GM18502 (cell line): ENCODE results near the gene NRG2.

Experiments
- ATAC-seq: cut with Tn5 transposase; IDR thresholded peaks from one replicate; pipeline ENCODE4 v1.9.1; 2021; ENCODE audit warnings: mild to moderate bottlenecking; ENCODE audit not compliant: unreplicated experiment, poor library complexity

NRG2 gene

DNA sequence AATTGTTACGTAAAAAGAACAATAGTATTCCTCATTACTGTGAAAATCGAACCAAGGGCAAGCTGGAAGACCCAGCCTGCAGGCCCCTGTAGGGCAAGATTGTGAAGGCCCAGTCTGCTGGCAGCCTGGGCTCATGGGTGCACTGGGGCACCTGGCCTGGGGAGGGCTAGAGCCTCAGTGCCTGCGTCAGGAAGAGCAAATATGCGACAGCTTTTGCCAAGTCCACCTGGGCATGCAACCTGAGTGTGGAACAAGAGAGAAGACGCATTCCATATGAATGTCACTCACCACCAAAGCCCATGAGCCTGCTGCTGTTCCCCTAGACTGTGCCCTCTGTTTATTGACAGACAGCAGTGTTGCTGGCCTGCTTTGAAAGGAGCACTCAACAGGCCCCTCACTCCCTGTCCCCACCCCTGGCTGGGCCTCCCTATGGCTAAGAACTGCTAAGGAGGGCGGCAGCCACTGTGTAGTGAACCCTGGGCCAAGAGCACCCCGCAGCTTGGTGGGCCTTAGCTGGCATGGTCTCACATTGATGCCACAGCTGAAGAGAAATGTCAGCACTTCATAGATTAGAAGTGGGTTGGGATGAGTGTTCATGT is 219.2 kb downstream of the NRG2 start:
- no peak for ATAC-seq

DNA sequence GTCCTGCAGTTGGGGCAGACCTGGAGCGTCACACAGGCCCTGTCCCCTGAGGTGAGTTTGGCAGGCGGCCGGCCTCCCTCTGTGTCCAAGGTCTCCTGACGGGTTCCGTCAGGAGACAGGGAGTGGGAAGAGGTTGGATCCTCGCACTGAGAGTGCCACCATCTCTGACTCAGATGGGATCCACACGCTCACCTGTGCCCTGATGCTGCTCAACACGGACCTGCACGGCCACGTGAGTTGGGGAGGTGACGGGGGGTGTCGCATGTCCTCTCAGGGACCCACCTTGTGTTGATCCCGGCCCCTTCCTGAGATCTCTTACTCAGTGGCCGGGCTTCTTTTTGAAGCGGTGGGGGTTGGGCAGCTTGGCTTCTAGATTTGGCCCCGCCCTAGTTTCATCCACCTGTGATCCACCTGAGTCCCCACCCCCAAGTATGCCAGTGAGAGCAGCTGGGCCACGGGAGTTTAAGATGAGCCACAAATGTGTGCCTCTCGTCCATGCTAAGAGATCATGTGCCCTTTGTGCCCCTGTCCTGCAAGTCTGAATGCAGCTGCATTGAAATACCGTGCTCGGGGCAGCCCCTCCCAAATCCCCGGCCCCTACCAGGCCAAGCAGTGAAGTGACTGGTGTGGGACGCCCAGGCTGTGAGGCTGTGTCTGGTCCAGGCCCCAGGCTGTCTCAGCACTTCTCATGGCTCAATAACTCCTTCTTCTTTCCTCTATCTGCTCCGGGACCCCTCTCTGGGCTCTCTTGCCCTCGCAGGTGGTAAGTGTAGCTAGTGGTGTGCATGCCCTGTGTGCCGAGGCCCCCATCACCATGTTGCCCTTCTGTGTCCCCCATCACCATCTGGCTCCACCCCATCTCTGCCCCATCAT is 220.3 kb downstream of the NRG2 start:
- no peak for ATAC-seq

DNA sequence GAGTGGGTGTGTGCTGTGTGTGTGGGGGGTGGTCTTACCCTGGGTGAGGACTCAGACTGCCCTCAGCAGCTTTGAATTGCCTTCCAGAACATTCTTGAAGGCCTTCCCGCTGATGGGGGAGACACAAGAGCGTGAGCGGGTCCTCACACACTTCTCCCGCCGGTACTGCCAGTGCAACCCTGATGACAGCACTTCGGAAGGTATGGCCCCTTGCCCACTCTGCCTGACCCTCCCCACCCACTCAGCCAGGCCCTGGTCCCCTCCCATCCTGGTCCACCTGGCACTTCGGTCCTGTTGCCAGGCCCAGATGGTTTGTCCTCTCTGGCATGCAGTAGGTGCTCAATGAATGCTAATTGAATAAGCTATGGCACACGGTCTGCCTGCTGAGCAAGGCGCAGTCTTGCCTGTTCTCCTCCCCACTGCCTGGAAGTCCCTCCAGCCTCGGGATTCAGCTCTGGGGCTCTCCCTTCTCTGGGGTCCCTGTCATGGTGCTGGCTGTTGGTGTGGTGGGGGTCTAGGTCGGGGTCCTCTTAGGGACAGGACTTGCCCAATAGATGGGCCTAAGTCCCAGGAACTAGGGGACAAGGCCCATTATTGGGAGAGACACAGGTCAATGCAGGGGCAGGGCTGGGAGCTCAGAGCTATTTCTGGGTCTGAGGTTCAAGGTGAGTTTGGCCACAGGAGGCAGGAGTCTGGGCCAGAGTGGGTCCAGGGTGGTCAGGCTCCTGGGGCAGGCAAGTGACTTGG is 221.1 kb downstream of the NRG2 start:
- no peak for ATAC-seq

DNA sequence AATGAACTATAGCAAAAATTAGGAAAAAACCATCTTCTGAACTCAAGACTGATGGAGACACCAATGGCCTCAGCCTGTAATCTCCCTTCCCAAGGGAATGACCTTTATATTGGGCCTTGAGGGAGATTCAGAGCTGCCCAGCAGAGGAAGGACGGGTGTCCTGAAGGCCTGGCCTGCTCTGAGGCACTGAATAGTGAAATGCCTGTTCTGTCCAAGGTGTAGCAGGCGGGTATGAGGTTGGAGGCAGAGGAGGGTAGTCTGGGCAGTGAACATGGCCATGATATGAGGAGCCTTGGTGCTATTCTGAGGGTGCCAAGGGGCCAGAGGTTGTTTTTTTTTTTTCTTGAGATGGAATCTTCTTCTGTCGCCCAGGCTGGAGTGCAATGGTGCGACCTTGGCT is 222.5 kb downstream of the NRG2 start:
- no peak for ATAC-seq

DNA sequence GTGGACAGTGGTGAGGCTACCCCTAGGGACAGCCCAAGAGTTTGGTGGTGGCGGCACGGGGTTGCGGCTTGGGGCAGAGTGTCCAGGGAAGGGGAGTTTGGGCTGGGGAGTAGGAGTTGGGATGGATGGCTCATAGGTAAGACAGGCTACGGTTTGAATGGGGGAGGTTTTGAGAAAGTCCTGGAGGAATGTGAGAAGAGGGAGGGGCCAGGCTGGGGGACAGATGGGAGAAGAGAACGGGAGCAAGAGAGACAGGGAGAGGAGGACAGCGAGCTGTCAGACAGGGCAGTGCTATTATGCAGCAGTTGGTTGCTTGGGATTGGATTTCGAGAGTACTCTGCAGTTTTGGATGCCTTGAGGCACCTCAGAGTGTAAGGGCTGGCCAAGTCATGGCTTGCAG is 223.0 kb downstream of the NRG2 start:
- no peak for ATAC-seq

DNA sequence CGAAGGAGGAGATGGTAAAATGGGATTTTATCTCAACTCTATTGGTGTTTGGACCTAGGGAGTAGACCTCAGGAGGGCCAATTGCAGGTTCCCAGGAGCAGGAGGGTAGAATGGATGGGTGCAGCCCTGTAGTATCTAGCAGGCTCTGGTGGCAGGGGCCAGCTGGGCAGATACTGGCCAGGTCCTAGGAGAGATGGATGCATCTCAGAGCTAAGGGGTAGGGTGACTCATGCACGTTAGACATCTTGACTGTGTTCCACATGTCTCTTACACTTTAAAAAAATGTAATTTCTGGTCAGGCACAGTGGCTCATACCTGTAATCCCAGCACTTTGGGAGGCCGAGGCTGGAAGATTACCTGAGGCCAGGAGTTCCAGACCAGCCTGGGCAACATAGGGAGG is 225.1 kb downstream of the NRG2 start:
- ATAC-seq, result no peak

DNA sequence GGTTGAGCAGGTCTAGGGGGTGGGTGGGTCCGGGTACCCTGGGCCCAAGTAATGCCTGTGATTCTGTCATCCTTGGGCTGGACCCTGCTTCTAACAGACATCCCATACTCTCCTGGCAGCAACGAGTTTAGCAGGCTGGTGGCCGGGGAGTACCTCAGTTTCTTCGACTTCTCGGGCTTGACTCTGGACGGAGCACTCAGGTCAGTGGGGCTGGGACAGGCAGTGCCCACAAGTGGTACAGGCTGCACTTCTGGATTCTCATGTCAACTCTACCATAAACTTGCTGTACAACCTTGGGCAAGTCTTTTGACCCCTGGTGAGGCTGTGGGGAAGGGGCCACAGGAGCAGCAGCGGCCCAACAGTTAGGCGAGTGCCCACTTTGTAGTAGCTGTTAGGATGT is 225.7 kb downstream of the NRG2 start:
- ATAC-seq, result no peak

DNA sequence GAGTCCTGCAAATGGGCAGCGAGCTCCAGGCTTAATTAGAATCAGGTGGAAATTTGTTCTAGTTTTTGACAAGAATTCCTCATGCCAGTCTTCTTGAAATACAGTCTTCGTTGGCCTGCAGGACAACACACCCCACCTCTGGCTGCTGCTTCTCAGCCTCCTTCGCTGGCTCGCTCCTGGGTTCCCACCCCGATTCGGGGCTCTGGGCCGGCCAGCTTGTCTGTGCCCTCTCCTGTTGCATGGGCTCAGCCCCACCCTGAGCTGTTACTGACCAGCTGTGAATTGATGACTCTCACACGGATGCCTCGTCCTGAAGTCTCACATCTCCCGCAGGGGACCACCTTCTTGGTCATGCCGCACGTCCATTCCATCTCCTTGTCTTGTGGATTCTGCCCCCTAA is 226.5 kb downstream of the NRG2 start:
- ATAC-seq, result no peak

DNA sequence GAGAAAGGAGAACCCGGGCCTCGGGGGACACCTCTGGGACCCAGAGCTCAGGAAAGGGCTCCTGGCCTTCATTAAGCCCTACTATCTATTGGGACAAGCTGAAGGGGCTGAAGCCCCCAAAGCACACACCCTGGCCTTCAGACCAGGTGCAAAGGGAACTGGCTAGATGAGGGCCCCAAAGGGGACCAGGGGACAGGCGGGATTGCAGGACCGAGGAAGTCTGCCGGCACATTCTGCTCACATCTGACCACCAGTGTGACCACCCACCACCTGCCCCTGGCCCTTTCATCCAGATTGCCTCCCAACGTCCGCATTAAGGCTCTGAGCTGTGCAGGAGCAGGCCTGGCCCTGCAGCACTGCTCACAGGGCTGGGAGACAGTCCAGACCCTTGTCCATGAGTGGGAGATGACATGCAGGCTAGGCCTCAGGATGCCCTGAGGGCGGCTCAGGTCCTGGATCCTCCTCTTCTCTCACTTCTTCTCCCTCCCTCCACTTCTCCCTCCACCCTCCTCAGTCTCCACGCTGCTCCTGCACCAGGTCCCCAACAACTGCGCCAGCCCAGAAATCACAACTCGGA is 228.3 kb downstream of the NRG2 start:
- no peak for ATAC-seq

DNA sequence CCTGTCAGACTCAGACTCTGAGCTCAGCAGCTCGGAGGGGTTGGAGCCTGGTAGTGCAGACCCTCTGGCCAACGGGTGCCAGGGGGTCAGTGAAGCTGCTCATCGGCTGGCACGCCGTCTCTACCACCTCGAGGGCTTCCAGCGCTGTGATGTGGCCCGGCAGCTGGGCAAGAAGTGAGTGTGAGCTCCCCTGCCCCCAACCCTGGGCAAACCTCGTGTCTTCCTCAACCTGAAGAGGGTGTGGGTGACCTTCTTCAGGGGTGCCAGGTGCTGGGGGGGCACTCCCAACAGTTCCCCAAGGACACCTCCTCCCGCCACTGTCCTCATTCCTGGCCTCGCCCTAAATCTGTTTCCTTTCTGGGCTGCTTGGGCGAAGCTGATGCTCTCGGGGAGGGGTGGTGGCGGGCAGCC is 228.9 kb downstream of the NRG2 start:
- ATAC-seq, result no peak

DNA sequence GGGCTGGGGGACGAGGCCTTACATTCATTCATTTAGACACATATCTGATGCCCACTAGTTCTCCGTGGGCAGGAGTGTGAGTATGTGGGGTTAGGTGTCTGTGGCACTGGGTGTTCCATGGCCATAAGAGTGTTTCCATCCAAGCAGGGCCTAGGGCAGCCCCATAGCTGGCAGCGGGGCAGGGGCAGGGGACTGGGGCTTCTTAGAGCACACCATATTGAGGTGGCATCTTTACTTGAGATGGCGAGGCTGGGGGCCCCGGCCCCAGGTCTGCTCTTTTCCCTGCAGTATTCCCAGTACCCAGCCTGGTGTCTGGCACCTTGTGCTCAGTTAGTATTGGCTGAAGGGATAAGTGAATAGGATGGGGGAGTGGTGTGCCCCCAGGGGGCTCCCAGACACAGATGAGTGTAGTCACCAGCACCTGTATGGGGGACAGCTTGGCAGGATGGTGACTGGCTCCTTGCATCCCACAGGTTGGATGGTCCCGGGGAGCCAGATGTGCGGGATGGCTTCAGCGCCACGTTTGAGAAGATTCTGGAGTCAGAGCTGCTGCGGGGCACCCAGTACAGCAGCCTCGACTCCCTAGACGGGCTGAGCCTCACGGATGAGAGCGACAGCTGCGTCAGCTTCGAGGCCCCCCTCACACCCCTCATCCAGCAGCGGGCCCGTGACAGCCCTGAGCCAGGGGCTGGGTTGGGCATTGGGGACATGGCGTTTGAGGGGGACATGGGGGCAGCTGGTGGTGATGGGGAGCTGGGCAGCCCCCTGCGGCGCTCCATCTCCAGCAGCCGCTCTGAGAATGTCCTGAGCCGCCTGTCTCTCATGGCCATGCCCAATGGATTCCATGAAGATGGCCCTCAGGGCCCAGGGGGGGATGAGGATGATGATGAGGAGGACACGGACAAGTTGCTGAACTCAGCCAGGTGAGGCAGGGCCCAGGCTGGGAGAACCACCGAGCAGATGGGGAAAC is 230.0 kb downstream of the NRG2 start:
- ATAC-seq, result no peak

DNA sequence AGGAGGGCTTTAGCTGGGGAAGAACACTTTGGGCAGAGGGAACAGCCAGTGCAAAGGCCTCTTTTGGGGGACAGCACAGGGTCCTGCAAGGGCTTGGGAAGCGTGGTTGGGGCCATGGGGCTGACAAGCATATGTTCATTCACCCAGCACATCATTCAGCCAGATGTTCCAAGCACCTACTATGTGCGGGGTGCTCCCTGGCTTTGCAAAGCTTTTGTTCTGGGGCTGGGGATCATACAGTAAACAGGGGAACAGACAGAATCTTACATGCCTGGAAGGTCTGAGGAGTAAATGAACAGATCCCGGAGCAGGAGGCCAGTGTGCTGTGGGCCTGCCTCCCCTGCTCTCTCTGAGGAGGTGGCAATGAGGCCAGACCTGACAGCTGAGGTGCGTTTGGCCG is 230.8 kb downstream of the NRG2 start:
- no peak for ATAC-seq

DNA sequence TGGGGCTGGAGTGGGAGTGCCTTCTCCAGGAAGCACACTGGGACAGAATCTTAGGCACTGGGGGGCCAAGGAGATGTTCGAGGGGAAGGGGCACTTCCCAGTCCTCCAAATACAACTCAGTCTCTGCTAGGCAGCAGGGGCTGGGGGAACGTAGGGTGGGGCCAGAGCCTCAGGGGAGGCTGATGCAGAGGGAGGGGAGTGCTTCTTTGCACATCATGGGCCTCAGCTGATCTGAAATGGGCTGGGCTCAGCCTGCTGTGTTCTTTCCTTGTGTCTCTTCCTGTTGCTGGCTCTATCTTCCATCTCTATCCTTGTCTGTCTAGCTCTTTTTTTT is 231.9 kb downstream of the NRG2 start:
- no peak for ATAC-seq

DNA sequence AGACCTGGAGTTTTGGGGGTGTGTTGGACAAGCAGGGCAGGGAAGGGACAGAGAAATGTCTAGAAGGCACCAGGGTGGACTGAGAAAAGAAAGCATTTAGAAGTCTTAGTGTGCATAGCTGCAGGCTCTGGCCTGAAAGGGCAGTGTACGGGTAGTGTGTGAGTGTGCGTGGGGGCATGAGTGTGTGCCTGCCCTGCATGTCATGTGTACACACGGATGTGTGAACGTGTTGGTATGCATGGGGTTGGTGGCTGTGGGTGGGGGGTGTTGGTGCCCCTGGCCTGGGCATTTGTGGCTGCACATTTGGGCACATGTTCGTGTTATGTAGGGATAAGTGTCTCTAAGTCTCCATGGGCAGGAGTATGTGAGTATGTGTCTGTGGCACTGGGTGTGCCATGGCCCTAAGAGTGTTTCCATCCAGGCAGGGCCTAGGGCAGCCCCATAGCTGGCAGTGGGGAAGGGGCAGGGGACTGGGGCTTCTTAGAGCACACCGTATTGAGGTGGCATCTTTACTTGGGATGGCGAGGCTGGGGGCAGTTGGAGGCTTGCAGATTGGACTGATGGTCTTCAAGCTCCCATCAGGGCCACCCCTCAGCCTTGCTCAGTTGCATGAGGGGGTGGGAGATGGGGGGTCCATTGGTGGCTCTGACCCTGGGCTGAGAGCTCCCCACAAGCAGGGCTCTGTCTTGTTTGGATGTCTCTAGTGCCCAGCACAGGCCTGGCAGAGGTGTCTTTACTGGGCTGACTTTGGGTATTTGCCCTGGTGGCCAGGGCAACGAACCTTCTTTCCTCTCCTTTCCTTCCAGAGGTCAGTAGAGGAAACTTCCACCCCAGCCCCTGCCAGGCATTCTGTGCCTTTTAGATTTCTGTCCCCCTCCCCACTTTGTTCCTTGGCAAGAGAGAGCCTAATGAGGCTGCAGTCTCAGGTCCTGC is 232.5 kb downstream of the NRG2 start:
- ATAC-seq, result no peak

DNA sequence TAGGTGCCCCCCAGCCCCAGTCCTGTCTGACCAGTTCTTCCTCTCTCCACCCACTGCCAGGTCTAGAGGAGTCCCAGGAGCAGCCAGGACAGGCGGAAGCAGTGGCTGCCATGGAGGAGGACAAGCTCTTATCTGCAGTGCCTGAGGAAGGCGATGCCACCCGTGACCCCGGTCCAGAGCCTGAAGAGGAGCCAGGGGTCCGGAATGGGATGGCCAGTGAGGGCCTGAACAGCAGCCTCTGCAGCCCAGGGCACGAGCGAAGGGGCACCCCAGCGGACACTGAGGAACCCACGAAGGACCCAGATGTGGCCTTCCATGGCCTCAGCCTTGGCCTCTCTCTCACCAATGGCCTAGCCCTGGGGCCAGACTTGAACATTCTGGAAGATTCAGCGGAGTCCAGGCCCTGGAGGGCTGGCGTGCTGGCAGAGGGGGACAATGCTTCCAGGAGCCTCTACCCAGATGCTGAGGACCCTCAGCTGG is 233.7 kb downstream of the NRG2 start:
- ATAC-seq, result no peak

DNA sequence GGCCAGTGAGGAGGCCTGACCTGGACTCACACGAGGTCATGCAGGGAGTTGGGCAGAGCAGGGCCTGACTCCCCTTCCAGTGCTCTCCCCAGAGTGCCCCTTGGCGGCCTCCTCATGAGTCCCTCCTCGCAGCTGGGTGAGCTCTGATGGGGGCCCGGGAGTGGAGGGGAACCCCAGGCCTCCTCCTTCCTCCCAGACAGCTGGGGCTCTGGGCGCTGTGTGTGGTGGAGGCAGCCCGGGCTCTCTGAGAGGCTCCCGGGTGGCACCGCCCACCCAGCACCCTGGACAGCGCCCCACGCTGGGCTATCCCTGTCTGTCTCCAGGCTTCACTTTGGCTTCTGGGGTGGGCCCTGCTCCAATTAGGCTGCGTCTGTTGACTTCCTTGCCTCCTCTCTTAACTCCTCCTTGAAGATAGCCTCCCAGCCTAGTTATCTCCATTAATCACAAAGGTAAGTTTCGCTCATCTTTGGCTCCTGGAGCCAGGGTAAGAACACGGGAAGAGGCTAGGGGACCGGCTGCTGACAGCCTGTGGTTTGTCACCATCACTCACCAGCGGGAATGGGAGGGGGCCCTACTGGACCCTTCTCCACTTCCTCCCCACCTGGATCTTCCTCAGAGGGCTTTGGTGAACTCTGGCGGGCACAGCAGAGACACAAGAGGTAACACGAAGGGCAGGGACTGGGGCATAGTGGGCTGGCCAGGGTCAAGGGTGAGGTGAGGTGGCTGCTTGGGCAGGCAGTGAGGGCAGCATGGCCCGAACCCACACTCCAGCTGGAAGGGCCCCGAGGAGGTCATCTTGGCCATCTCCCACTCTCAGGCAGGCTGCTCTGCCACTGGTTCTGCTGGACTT is 234.4 kb downstream of the NRG2 start:
- ATAC-seq, result no peak

DNA sequence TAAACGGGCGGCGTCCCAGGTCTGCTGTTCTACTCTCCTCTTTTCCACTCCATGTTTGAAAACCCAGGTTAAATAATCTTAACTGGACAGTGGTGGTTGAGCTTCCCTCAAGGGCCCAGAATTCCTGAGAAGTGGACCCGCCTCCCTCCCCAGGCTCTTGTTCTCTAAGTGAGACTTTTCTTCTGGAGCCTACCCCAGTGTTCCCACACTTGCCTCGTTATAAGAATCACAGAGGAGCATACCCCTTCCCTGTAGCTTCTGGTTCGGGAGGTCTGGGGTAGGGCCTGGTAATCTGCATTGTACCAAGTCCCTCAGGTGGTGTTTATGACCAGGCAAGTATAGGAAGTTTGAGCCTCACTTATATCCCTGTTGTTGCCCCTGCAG is 235.5 kb downstream of the NRG2 start:
- ATAC-seq, result no peak
